GM13976 (cell line): ENCODE measurements around the gene DNAAF2.
"Not testable (repeated sequence)": the region's sequence is repeated elsewhere in the genome, so short reads cannot be mapped to it uniquely, and the experiment has no call there.

ENCODE experiments used
- DNase-seq: peaks from one replicate; pipeline ENCODE4 v3.0.0; 2012; ENCODE audit warnings: low spot score
- in situ Hi-C: fragments of 300-500 bp; cut with MboI; formaldehyde crosslinking; loops from one replicate; pipeline ENCODE4 v1.12.0; 2022; ENCODE audit warnings: low sequenced_read_pairs, mixed read lengths, inconsistent platforms; ENCODE audit not compliant: unreplicated experiment
- TF ChIP-seq, protein P1 (sequence below): IDR thresholded peaks from 2 replicates; pipeline ENCODE4 v1.5.1; 2012; ENCODE audit warnings: borderline replicate concordance, mild to moderate bottlenecking; ENCODE audit not compliant: insufficient read depth; ENCODE audit errors: extremely low read depth, missing control alignments, control extremely low read depth

The DNAAF2 gene

DNA sequence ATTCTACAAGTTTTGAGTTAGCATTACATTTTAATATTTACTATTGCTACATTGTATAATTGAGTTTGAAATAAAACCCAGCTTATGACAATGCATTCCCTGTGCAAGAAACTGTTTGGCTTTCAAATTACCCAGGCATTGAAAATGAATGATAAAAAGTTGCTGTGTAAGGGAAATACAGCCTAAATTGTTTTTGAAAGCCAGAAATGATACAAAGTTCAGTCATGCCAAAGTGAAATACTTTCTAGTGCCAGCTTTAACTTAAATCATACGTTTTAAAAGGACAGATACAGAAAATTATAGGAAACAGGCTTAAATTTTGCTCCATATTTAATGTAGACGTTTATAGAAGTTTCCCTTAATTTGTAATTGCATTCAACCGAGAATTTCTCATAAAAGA is 11.7 kb downstream of the DNAAF2 start:
- no peak for DNase-seq
- TF ChIP-seq, protein P1, sequence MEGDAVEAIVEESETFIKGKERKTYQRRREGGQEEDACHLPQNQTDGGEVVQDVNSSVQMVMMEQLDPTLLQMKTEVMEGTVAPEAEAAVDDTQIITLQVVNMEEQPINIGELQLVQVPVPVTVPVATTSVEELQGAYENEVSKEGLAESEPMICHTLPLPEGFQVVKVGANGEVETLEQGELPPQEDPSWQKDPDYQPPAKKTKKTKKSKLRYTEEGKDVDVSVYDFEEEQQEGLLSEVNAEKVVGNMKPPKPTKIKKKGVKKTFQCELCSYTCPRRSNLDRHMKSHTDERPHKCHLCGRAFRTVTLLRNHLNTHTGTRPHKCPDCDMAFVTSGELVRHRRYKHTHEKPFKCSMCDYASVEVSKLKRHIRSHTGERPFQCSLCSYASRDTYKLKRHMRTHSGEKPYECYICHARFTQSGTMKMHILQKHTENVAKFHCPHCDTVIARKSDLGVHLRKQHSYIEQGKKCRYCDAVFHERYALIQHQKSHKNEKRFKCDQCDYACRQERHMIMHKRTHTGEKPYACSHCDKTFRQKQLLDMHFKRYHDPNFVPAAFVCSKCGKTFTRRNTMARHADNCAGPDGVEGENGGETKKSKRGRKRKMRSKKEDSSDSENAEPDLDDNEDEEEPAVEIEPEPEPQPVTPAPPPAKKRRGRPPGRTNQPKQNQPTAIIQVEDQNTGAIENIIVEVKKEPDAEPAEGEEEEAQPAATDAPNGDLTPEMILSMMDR: no peak
- in situ Hi-C loops: no loop called here

DNA sequence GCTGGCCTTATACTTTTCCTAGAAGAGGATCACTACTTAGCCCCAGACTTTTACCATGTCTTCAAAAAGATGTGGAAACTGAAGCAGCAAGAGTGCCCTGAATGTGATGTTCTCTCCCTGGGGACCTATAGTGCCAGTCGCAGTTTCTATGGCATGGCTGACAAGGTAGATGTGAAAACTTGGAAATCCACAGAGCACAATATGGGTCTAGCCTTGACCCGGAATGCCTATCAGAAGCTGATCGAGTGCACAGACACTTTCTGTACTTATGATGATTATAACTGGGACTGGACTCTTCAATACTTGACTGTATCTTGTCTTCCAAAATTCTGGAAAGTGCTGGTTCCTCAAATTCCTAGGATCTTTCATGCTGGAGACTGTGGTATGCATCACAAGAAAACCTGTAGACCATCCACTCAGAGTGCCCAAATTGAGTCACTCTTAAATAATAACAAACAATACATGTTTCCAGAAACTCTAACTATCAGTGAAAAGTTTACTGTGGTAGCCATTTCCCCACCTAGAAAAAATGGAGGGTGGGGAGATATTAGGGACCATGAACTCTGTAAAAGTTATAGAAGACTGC is 12.9 kb downstream of the DNAAF2 start:
- TF ChIP-seq, protein P1: no peak
- no peak for DNase-seq
- in situ Hi-C loops: no loop called here

DNA sequence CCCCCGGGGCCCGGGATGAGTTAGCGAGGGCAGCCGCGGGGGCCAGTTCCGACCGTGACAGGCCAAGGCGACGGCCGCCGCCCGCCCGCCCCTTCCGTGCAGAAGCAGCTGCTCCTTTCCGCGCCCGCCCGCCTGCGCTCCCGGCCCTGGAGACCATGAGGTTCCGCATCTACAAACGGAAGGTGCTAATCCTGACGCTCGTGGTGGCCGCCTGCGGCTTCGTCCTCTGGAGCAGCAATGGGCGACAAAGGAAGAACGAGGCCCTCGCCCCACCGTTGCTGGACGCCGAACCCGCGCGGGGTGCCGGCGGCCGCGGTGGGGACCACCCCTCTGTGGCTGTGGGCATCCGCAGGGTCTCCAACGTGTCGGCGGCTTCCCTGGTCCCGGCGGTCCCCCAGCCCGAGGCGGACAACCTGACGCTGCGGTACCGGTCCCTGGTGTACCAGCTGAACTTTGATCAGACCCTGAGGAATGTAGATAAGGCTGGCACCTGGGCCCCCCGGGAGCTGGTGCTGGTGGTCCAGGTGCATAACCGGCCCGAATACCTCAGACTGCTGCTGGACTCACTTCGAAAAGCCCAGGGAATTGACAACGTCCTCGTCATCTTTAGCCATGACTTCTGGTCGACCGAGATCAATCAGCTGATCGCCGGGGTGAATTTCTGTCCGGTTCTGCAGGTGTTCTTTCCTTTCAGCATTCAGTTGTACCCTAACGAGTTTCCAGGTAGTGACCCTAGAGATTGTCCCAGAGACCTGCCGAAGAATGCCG is 13.7 kb downstream of the DNAAF2 start:
- TF ChIP-seq, protein P1: no peak
- in situ Hi-C loops: no loop called here
- peak; percentile 61 for DNase-seq

DNA sequence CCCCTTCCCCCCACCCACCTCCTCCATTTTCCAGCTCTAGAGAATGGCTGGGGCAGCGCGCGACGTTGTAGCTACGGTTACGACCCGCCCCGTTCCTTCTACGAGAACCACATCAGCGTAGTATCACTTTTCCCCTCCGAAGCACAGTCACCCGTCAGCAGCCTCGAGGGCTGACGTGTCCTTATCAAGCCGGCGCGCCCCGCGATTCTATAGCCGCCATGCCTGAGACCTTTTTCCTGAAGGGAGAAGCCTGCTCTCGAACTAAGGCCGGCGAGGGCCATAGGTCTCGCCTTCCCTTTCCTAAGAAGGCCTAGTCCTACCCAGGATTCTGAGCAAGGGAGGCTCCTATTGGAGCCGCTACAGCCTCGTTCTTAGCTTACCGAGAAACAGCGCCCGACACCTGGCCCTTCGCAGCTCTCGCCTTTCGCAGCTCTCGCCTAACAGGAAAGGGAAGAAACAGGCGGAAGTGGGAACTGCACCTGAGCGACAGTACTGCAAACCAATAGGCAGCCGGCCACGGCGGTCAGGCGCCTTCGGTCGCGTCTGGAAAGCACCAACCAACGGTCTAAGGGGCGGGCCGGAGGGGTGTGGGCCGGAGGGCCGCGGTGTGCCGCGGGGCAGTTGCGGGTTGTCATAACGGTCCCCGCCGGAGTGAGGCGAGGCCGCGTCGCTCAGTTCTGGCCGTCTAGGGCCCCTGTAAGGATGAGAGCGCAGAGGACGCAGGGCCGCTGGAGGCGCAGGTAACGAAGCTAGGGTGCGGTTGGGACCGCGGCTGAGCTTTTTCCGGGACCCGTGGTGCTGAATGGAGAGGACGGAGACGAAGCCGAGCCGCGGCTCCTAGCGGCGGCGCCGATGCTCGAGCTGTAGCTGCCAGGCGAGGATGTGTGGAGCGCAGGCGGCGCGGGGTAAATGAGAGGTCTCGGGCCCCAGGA is 14.6 kb downstream of the DNAAF2 start, which contains the start of the genes MGAT2 and RPL36AL:
TSS of gene MGAT2 (plus strand) at position 618 of the 932 bp plus-strand sequence. CDS start 470 bp downstream, outside the sequence.
TSS of gene RPL36AL (minus strand) at position 445 of the 932 bp plus-strand sequence. CDS start 1,522 bp downstream, outside the sequence.
- TF ChIP-seq, protein P1: peak; percentile 13
- DNase-seq: peak; percentile 97
- in situ Hi-C loops: no loop called here

DNA sequence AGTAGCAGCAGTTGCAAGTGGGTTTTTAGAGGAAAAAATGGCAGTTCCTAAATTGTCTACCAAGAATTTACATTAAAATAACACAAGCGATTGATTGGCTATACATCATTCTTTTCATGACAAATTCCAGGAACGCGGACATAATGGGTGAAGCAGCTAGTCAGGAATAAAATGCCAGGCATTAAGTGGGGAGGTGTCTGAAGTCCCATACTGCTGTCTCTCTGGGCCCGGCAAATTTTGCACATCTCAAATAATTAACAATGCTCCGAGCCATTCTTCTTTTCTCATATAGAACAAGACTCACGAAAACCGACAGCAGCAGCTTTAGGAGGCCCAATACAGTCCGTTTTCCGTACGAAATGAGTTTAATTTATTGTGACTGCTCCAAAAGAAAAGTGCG is 15.3 kb downstream of the DNAAF2 start:
- TF ChIP-seq, protein P1: no peak
- in situ Hi-C loops: no loop called here

DNA sequence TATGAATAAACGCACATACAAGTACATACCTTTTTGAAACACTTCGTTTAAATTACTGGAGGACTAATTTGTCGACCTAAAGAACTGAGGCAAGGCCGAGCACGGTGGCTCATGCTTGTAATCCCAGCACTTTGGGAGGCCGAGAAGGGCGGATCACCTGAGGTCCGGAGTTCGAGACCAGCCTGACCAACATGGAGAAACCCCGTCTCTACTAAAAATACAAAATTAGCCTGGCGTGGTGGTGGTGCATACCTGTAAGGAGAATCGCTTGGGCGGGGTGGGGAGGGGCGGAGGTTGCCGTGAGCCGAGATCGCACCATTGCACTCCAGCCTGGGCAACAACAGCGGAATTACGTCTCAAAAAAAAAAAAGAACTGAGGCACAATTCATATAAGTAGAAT is 15.8 kb downstream of the DNAAF2 start:
- DNase-seq, in situ Hi-C loops: not testable (repeated sequence)

More for the DNA sequence above, 15.3 kb downstream of the DNAAF2 start:
- no peak for DNase-seq
